NCI-H1048 (cell line): ENCODE data around the gene ATP9A.
"Not testable (repeated sequence)": the region's sequence is repeated elsewhere in the genome, so short reads cannot be mapped to it uniquely, and the experiment has no call there.

ENCODE experiments used
- DNase-seq: peaks from one replicate; lab custom pipeline; 2025; lab: John Stamatoyannopoulos, UW

The ATP9A gene, protein sequence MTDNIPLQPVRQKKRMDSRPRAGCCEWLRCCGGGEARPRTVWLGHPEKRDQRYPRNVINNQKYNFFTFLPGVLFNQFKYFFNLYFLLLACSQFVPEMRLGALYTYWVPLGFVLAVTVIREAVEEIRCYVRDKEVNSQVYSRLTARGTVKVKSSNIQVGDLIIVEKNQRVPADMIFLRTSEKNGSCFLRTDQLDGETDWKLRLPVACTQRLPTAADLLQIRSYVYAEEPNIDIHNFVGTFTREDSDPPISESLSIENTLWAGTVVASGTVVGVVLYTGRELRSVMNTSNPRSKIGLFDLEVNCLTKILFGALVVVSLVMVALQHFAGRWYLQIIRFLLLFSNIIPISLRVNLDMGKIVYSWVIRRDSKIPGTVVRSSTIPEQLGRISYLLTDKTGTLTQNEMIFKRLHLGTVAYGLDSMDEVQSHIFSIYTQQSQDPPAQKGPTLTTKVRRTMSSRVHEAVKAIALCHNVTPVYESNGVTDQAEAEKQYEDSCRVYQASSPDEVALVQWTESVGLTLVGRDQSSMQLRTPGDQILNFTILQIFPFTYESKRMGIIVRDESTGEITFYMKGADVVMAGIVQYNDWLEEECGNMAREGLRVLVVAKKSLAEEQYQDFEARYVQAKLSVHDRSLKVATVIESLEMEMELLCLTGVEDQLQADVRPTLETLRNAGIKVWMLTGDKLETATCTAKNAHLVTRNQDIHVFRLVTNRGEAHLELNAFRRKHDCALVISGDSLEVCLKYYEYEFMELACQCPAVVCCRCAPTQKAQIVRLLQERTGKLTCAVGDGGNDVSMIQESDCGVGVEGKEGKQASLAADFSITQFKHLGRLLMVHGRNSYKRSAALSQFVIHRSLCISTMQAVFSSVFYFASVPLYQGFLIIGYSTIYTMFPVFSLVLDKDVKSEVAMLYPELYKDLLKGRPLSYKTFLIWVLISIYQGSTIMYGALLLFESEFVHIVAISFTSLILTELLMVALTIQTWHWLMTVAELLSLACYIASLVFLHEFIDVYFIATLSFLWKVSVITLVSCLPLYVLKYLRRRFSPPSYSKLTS

GRCh38 chr20:51767867-51768758, at the start of gene ATP9A:
Gene ATP9A, minus strand, starts transcription at chr20:51768390. Its CDS starts 21 bp downstream, at chr20:51768369.
- no peak for DNase-seq

DNA sequence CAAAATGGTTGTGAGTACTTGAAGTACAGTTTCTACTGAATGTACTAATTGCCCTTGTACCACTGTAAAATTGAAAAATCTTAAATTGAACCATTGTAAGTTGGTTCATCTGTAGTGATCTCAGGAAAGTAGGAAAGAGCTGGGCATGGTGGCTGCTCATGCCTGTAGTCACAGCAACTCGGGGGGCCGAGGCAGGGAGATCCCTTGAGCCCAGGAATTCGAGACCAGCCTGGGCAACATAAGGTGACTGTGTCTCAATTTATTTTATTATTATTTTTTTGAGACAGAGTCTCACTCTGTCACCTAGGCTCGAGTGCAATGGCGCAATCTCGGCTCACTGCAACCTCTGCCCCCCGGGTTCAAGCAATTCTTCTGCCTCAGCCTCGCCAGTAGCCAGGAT, 48.7 kb upstream of the ATP9A start:
- not testable (repeated sequence) for DNase-seq

DNA sequence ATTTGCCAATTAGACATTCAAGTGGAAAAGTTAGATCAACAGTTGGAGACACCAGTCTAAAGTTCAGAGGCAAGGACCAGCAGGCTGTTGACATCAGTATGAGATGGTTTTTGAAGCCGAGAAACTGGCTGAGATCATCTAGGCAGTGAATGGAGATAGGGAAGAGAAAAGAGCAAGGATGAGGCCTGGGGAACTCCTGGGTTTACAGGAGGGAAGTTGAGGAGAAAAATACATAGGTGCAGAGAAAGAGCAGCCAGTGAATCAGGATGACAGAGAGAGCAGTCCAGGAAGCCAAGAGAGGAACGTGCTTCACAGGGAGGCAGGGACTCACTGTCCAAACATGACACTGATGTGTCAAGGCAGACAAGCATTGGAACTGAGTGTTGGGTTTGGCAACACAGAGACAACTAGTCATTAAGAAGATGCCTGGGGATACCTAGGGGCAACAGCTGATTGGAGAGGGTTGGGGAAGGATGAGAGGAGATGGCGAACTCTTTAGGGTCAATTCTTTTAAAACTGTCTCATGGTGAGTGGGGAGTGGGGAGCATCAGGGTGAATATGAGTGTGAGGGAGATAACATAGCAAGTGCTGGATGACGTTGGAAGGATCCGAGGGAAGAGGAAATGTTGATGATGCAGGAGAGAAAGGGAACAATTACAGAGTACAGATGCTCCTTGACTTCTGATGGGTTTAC, 47.3 kb upstream of the ATP9A start:
- DNase-seq = no peak

DNA sequence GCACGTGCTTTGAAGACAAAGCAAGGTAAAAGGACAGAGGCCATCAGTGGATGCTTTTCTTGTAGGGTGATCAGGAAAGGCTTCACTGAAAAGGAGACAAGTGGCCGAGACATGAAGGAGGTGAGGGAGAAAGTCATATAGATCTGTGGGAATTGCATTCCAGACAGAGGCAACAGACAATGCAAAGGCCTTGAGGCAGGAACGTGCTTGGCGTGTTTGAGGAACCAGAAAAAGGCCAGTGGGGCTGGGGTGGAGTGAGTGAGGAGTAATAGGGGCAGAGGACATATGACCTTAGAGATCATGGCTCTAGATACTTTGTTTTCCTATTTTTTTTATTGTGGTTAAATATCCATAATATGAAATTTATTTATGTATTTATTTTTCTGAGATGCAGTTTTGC, 44.7 kb upstream of the ATP9A start:
- DNase-seq = no peak

DNA sequence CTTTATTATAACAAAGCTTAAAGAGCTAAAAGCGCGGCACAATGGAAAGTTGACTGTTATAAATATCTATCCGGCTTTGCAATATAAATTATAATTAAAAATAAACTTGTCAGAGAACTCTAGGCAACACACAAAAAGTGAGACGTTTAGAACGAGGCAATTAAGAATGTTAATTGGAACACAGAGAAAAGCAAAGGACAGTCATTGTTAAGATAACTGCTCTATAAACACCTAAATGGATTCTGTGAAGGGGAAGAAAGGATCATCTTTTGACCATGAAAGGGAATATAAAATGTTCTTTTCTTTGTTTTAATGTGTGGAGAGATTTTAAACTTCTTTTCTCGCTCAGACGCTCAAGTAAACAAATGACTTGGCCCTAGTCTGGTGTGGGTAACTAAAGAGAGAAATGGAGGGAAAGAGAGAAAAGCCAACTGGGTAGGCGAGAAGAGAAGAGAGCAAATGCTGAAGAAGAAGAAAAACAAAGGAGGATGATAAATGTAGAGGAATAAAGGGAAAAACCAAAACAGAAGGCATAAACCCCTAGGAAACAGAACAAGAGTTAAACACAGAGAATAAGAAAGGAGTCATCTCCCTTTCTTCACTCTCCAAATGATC, 43.4 kb upstream of the ATP9A start:
- DNase-seq = no peak

- no peak for DNase-seq
Measured at GRCh38 chr20:51811042-51811355, 42.8 kb upstream of the ATP9A start.

DNA sequence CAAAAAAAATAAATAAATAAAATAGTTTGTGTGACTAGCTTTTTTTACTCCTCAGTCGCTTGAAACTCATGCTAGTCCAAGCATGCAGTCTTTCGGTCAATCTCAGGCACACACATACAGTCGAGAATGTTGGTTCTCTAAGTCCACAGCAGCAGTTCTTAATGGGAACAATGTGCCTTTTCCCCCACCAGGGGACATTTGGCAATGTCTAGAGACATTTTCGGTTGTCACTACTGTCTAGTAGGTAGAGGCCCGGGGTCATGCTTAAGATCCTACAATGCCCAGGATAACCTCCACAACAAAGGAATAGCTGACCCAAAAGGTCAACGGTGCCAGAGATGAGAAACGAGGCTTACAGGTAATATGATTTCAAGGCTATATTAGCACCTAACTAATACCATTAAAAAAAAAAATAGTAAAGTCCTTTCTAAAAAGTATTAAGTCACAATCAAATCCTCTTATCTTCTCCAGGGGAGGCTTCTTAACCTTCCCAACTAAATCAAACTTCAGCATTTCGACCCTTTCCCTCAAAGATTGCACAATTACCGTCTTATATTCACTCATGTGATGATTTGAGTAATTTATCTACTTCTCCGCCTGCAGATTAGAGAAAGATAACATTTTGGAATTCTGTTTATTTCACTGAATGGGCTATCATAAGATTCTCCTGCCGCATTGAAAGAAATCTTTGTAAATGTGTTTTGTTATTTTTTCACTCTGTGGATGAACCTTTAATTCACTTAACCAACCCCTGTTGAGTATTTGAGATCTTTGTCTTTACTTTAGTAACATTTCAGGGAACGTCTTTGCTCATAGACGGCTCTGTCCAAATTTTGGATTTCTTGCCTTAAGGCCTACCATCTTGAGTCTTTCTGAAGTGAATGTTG, 42.2 kb upstream of the ATP9A start:
- DNase-seq = no peak

GRCh38 chr20:51807720-51808250, 39.6 kb upstream of the ATP9A start:
- no peak for DNase-seq

DNA sequence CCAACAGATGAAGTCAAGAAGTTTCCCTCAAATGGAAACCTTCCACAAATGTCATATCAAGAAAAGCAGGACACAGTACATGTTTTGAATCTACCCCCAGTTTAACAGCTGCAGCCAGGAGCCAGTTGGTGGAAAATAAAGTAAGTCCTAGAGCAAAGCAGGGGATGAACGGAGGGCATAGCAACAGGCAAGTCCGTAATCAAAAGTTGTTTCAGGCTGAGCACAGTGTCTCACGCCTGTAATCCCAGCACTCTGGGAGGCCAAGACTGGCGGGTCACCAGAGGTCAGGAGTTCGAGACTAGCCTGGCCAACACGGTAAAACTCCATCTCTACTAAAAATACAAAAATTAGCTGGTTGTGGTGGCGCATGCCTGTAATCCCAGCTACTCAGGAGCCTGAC, 36.6 kb upstream of the ATP9A start:
- no peak for DNase-seq

DNA sequence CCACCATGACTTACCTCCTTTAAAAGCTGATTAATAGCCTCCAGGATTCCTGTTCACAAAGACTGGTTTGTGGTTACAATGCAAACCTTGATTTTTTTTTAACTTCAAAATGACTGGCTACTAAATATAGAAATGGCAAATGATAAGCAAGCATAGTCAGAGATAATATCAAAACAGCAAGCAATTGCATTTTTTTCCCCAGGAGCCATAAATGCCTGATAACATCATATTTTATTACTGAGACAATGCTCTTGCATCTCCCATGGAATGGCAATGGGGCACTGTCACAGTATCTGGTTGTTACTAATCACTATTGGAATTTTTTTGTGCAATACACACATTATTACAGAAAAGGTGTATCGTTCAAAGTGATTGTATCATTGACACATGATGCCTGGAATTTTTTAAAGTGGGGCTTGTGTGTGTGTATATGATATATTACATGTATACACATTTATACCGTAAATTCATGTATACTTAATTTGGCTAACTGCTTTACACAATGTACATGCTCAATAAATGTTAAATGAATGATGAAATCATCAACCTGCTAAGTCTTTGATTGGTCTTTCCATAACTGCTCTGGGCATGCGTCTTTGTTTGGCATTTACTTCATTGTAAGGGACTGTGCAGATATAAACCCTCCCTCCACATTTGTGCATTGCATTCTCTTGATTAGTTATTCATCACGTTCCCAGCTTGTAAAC, 35.1 kb upstream of the ATP9A start:
- no peak for DNase-seq

DNA sequence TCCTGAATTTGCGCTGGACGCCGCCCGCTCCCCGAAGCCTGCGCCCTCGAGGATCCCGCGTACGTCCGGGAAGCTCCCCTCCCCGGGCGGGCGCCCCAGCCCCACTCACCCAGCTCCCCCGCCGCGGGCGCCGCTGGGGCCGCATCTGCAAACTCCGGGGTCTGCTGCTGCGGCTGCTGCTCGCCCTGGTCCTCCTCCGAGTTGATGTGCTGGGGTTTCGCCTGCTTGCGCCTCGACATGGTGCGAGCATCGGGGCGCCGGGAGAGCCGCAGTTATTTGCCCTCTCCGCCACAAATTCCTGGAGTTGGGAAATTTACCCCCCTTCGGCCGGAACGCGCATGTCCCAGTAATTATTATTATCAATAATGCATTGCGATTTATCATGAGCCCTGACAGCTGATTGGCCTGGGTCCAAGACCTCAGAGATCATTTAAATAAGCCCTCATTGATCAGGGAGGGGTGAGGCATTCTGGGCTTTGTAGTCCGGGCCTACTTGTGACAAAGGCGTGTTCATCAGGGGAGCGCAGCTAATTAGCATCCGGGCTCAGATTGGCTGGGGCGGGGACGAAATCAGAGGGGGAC, 34.1 kb upstream of the ATP9A start, which contains the start of gene SALL4:
SALL4 (minus strand) TSS at position 352 of the 582 bp plus-strand sequence; CDS start at position 239, 113 bp downstream.
- no peak for DNase-seq

DNA sequence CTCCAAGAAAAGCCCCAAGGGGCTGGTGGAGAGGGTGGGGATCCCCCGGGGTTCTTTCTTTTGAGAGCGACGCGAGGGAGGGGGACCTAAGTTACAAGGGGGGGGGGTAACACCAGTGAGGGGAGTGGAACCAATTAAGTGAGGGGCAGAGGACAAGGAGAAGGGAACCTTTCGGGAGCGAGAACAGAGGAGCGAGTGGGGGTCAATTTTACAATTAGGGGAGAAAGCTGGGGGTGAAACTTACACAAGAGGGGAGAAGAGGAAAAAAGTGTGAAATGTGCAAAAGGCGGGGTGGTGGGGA, 33.6 kb upstream of the ATP9A start:
- no peak for DNase-seq

DNA sequence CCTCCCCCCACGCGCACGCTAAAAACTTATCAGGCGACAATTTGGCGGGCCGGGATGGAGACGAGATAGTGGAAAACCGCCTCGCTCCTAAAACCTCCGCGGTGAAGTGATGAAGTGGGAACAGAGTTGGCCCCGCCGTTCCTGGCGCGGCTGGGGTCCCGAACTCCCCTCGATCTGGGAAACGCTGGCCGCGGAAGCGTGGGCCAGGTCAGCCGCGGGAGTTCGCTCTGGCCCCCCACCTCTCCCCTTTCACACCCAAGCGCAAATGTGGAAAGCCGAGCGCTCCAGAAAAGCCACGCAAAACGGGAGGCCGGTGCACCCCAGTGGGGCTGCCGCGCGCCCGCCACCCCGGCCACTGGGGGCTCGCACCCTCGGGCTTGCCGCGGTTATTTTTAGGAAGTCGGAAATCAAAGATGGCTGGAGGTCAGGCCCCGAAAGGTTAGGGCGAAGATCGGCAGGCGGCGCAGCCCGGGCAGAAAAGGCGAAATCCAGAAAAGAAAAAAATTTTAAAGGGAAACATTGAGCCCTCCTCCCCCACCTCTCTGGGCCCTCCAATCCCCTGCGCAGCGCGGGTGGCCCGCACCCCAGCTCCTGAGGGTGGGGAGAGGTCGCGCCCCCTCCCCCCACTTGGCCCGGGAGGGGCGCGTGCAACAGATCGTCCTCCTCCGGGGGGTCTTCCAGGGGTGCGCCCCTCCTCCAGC, 33.1 kb upstream of the ATP9A start:
- DNase-seq = no peak

- DNase-seq = no peak
Measured at GRCh38 chr20:51800872-51801121, 32.6 kb upstream of the ATP9A start.

DNA sequence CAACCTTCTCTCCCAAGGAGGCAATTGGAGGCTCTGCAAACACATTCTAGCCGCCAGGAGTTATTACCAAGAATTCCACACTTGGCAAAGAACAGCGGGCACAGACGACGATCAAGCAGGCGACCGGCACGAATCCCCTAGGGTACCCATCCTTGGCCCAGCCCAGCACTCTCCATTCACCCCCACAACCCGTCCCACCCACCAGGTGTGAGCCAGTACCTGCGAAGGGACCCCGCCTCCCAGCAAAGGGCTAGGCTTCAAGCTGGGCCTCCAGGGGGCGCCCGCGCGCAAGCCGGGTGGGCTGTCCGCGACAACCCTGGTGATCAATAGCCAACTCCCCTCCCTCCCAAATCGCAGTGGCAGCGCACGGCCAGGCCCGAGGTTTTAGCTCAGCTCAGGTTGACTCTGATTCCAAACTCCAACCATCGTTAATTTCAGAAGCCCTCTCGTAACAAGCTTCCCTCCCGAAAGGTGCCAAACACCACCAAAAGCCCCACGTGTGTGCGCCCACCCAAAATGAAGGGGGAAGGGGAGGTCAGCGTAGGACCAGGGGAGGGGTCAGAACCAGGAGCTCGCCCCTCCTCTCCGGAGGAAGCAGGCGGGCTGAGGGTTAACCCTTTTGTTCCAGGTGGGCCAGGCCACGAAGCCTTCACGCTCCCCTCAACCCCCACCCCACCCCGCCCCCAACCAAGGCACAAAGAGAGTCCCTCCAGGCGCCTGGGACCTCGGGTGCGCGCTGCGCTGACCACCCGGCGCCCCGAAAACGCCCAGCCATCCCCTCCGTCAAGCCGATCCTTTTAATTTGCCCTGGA, 32.1 kb upstream of the ATP9A start:
- peak; percentile 21 for DNase-seq

DNA sequence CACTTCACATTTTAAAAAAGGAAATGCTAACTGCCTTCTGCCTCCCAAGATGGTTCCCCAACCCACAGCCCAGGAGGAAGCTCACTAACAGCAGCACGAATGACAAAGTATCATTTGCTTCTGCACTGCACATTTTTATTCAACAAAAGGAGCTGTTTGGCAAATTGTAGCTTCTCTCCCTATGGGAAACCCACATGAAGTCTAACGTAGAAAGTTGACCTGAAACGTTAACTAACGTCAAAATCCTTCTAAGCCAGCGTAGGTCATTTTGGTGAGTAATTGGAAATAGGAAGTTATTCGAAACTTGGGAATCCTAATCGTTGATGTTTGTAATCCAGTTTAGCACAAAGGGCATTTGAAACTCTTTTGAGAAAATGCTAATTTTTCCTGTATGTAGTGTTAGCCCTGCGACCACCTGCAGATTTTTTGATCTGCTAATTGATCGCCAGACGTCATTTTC, 31.2 kb upstream of the ATP9A start:
- DNase-seq = no peak

GRCh38 chr20:51797357-51798025, 29.3 kb upstream of the ATP9A start:
- DNase-seq = no peak
